GM23338 (cell line): Measurements from ENCODE around the gene TWIST2.

Source experiments
- CREB1 ChIP-seq: fragments of 250-450 bp; sonication (Bioruptor Pico); IDR thresholded peaks from 2 replicates; pipeline ENCODE4 v1.5.0; 2020; ENCODE audit warnings: low read depth, mild to moderate bottlenecking, moderate library complexity
- CTCF ChIP-seq, 2 experiments: fragments of 200-600 bp in 1 of 2; sonication (generic) in 1 of 2; conservative IDR thresholded peaks; 2 replicates each; pipeline versions ENCODE4 v1.5.1 to v1.6.1; 2016 to 2017; ENCODE audit warnings: antibody characterized with exemption in 2 of 2, low read depth in 2 of 2, mild to moderate bottlenecking in 2 of 2, moderate library complexity in 1 of 2
- ETS1 ChIP-seq: IDR thresholded peaks from 2 replicates; pipeline ENCODE4 v1.6.1; 2016; ENCODE audit warnings: antibody characterized with exemption
- EZH2 ChIP-seq: fragments of 200-600 bp; sonication (generic); IDR thresholded peaks from one replicate; pipeline ENCODE4 v1.8.0; 2017; ENCODE audit warnings: antibody characterized with exemption, mild to moderate bottlenecking, low read depth; ENCODE audit not compliant: unreplicated experiment
- EZH2phosphoT487 ChIP-seq: fragments of 200-600 bp; sonication (generic); IDR thresholded peaks from one replicate; pipeline ENCODE4 v1.8.1; 2018; ENCODE audit warnings: antibody characterized with exemption; ENCODE audit not compliant: unreplicated experiment
- JUNB ChIP-seq: IDR thresholded peaks from one replicate; pipeline ENCODE4 v1.6.1; 2016; ENCODE audit warnings: antibody characterized with exemption; ENCODE audit not compliant: unreplicated experiment
- POLR2AphosphoS5 ChIP-seq: IDR thresholded peaks from 2 replicates; pipeline ENCODE4 v1.6.1; 2016; ENCODE audit warnings: antibody characterized with exemption, low read depth
- REST ChIP-seq: IDR thresholded peaks from one replicate; pipeline ENCODE4 v1.6.1; 2018; ENCODE audit warnings: antibody characterized with exemption; ENCODE audit not compliant: unreplicated experiment
- STAT1 ChIP-seq: IDR thresholded peaks from one replicate; pipeline ENCODE4 v1.6.1; 2016; ENCODE audit warnings: antibody characterized with exemption; ENCODE audit not compliant: unreplicated experiment
- ZNF114 ChIP-seq: fragments of 250-450 bp; sonication (Bioruptor Pico); IDR thresholded peaks from 2 replicates; pipeline ENCODE4 v1.5.0; 2020; ENCODE audit warnings: mild to moderate bottlenecking, moderate library complexity
- ZNF331 ChIP-seq: fragments of 250-450 bp; sonication (Bioruptor Pico); IDR thresholded peaks from 2 replicates; pipeline ENCODE4 v1.5.0; 2020; ENCODE audit warnings: low read depth, mild to moderate bottlenecking, moderate library complexity

GRCh38 chr2:238904177-238904576 is 56.3 kb downstream of the TWIST2 start:
- TF ChIP-seq CTCF (conservative IDR thresholded peaks at IDR 0.05; ENCODE audit: low read depth in 2 of 2), result no peak
- TF ChIP-seq EZH2, result no peak
- no peak for TF ChIP-seq POLR2AphosphoS5
- TF ChIP-seq ZNF331 (CRISPR knock-in tag), result no peak
- no peak for TF ChIP-seq JUNB
- TF ChIP-seq ZNF114, result no peak
- no peak for TF ChIP-seq EZH2phosphoT487
- no peak for TF ChIP-seq REST
- no peak for TF ChIP-seq CREB1 (CRISPR knock-in tag)
- TF ChIP-seq STAT1, result no peak
- no peak for TF ChIP-seq ETS1
